H1 (cell line): ENCODE data around the gene C1orf21. TPM values are rescaled to one million over a fixed set of nuclear protein-coding genes. Genes with fewer than 3 reads are reported as not detected.

ENCODE experiments used
- CTCF ChIA-PET: fragments of 300-600 bp; sonication (Branson Sonifier 250); formaldehyde crosslinking; loops from one replicate; lab custom pipeline; 2021; ENCODE audit not compliant: partially characterized antibody; lab: Charles Lee
- POLR2A ChIA-PET: fragments of 300-600 bp; sonication (Branson Sonifier 250); formaldehyde crosslinking; loops from one replicate; lab custom pipeline; 2021; ENCODE audit warnings: inconsistent platforms; ENCODE audit not compliant: partially characterized antibody; lab: Charles Lee
- DNase-seq, 2 experiments: peaks; one replicate each; pipeline versions ENCODE4 v3.0.0 to v3.0.0-alpha.2; 2010 to 2022; ENCODE audit warnings: low spot score in 2 of 2, low read depth in 1 of 2, mixed read lengths in 1 of 2
- FAIRE-seq: peaks from 2 replicates; lab custom pipeline; 2011; peaks lifted over from hg19 to GRCh38; lab: Jason Lieb, UNC
- H2AFZ ChIP-seq: 2 replicates; pipeline ENCODE4 v1.8.1; 2012; ENCODE audit warnings: low read length, inconsistent platforms
- H2AK5ac ChIP-seq: 2 replicates; pipeline ENCODE4 v1.6.1; 2013; ENCODE audit warnings: low read depth, low read length
- H2BK120ac ChIP-seq: replicated peaks from 2 replicates; pipeline ENCODE3; 2013; ENCODE audit warnings: low read depth, low read length, inconsistent platforms
- H2BK12ac ChIP-seq: 2 replicates; pipeline ENCODE4 v1.6.1; 2013; ENCODE audit warnings: low read depth, low read length
- H2BK15ac ChIP-seq: 2 replicates; pipeline ENCODE4 v1.6.1; 2013; ENCODE audit warnings: low read length
- H2BK20ac ChIP-seq: 2 replicates; pipeline ENCODE4 v1.6.1; 2013; ENCODE audit warnings: low read length
- H2BK5ac ChIP-seq: 2 replicates; pipeline ENCODE4 v1.6.1; 2013; ENCODE audit warnings: low read depth, low read length
- H3K14ac ChIP-seq: 2 replicates; pipeline ENCODE4 v1.6.1; 2013; ENCODE audit warnings: inconsistent platforms; ENCODE audit not compliant: insufficient read length
- H3K18ac ChIP-seq: 2 replicates; pipeline ENCODE4 v1.6.1; 2013; ENCODE audit warnings: low read length; ENCODE audit errors: extremely low read depth
- H3K23ac ChIP-seq: 2 replicates; pipeline ENCODE4 v1.6.1; 2013; ENCODE audit warnings: inconsistent platforms; ENCODE audit not compliant: insufficient read length
- H3K23me2 ChIP-seq: 2 replicates; pipeline ENCODE4 v1.6.1; 2013; ENCODE audit warnings: low read depth, low read length
- H3K27ac ChIP-seq: 2 replicates; pipeline ENCODE4 v1.6.1; 2011; ENCODE audit warnings: low read depth, low read length, inconsistent platforms
- H3K27me3 ChIP-seq, 4 experiments: replicated peaks in 1 of 4; 1 replicate in 1 of 4; 2 replicates in 3 of 4; pipeline versions ENCODE4 v1.6.1 to v1.8.1; 2011 to 2013; ENCODE audit warnings: low read length in 3 of 4, mild to moderate bottlenecking in 3 of 4, inconsistent platforms in 2 of 4, mixed read lengths in 2 of 4, moderate library complexity in 1 of 4; ENCODE audit not compliant: control insufficient read depth in 3 of 4, insufficient read depth in 3 of 4; ENCODE audit errors: extremely low read depth in 1 of 4
- H3K36me3 ChIP-seq, 4 experiments: 2 replicates each; pipeline versions ENCODE4 v1.6.1 to v1.8.1; 2011 to 2013; ENCODE audit warnings: mild to moderate bottlenecking in 4 of 4, low read length in 3 of 4, moderate library complexity in 2 of 4, control low read depth in 1 of 4, inconsistent platforms in 1 of 4; ENCODE audit not compliant: insufficient read depth in 4 of 4, control insufficient read depth in 2 of 4
- H3K4ac ChIP-seq: replicated peaks from 2 replicates; pipeline ENCODE3; 2013; ENCODE audit warnings: low read length, low read depth, mixed read lengths, inconsistent platforms; ENCODE audit not compliant: insufficient read length
- H3K4me1 ChIP-seq, 4 experiments: replicated peaks in 1 of 4; 1 replicate in 1 of 4; 2 replicates in 3 of 4; pipeline versions ENCODE4 v1.6.1 to v1.8.1; 2011 to 2013; ENCODE audit warnings: low read length in 3 of 4, inconsistent platforms in 2 of 4, mixed read lengths in 1 of 4; ENCODE audit not compliant: insufficient read depth in 4 of 4, control insufficient read depth in 3 of 4
- H3K4me2 ChIP-seq, 2 experiments: 2 replicates each; pipeline versions ENCODE4 v1.6.1 to v1.8.1; 2011 to 2013; ENCODE audit warnings: low read depth in 2 of 2, low read length in 2 of 2, control low read depth in 1 of 2, inconsistent platforms in 1 of 2, mild to moderate bottlenecking in 1 of 2; ENCODE audit not compliant: insufficient read depth in 1 of 2
- H3K4me3 ChIP-seq, 4 experiments: fragments of 200-600, 300-600 bp in 1 of 4; sonication (generic), shearing (Covaris generic), sonication (Bioruptor Twin) in 1 of 4; 2 replicates each; pipeline versions ENCODE4 v1.5.1 to v1.8.1; 2011 to 2016; ENCODE audit warnings: low read length in 4 of 4, low read depth in 3 of 4, control low read depth in 2 of 4, inconsistent platforms in 2 of 4, mild to moderate bottlenecking in 2 of 4, mixed read lengths in 1 of 4, moderate library complexity in 1 of 4; ENCODE audit not compliant: insufficient read depth in 2 of 4; ENCODE audit errors: extremely low read depth in 1 of 4
- H3K56ac ChIP-seq: replicated peaks from 2 replicates; pipeline ENCODE3; 2013; ENCODE audit warnings: low read depth, mild to moderate bottlenecking, mixed read lengths, low read length, inconsistent platforms; ENCODE audit not compliant: insufficient read length
- H3K79me1 ChIP-seq: 2 replicates; pipeline ENCODE4 v1.6.1; 2013; ENCODE audit warnings: low read depth, low read length, control low read depth
- H3K79me2 ChIP-seq, 2 experiments: 2 replicates each; pipeline versions ENCODE4 v1.6.1 to v1.8.1; 2012 to 2013; ENCODE audit warnings: low read length in 2 of 2, mild to moderate bottlenecking in 2 of 2, inconsistent platforms in 1 of 2; ENCODE audit not compliant: insufficient read depth in 2 of 2, control insufficient read depth in 1 of 2
- H3K9ac ChIP-seq, 4 experiments: replicated peaks in 1 of 4; 1 replicate in 1 of 4; 2 replicates in 3 of 4; pipeline versions ENCODE4 v1.6.1 to v1.8.1; 2011 to 2013; ENCODE audit warnings: low read depth in 3 of 4, low read length in 3 of 4, control low read depth in 2 of 4, mild to moderate bottlenecking in 2 of 4, moderate library complexity in 2 of 4, inconsistent platforms in 1 of 4; ENCODE audit errors: extremely low read depth in 1 of 4
- H3K9me3 ChIP-seq, 2 experiments: 2 replicates each; pipeline versions ENCODE4 v1.6.1 to v1.8.1; 2012 to 2013; ENCODE audit warnings: mild to moderate bottlenecking in 2 of 2, moderate library complexity in 2 of 2, control low read depth in 1 of 2, inconsistent platforms in 1 of 2, low read depth in 1 of 2, low read length in 1 of 2, mixed read lengths in 1 of 2; ENCODE audit not compliant: insufficient read depth in 2 of 2
- H4K20me1 ChIP-seq, 2 experiments: replicated peaks in 1 of 2; 2 replicates each; pipeline versions ENCODE3 to v1.8.1; 2011 to 2013; ENCODE audit warnings: inconsistent platforms in 2 of 2, low read length in 2 of 2, mild to moderate bottlenecking in 1 of 2; ENCODE audit not compliant: insufficient read depth in 2 of 2, control insufficient read depth in 1 of 2
- H4K5ac ChIP-seq: 2 replicates; pipeline ENCODE4 v1.6.1; 2013; ENCODE audit warnings: low read length, low read depth, mixed read lengths, inconsistent platforms; ENCODE audit not compliant: insufficient read length
- H4K8ac ChIP-seq: 2 replicates; pipeline ENCODE4 v1.8.0; 2013; ENCODE audit warnings: mild to moderate bottlenecking, moderate library complexity, low read length, inconsistent platforms; ENCODE audit not compliant: insufficient read depth; ENCODE audit errors: extremely low read depth
- H4K91ac ChIP-seq: replicated peaks from 2 replicates; pipeline ENCODE3; 2013; ENCODE audit warnings: low read length, mixed read lengths, inconsistent platforms; ENCODE audit not compliant: insufficient read length
- ATF3 ChIP-seq: IDR thresholded peaks from 2 replicates; pipeline ENCODE4 v1.6.1; 2011; ENCODE audit warnings: low read depth, mild to moderate bottlenecking, low read length; ENCODE audit not compliant: insufficient read depth
- BCL11A ChIP-seq, 2 experiments: IDR thresholded peaks; one replicate each; pipeline ENCODE4 v1.6.1; 2011; ENCODE audit warnings: low read depth in 2 of 2, low read length in 2 of 2, mild to moderate bottlenecking in 2 of 2
- BRCA1 ChIP-seq: IDR thresholded peaks from 2 replicates; pipeline ENCODE4 v1.6.1; 2012; ENCODE audit warnings: low read depth, low read length, improper control_type of control experiment
- CEBPB ChIP-seq: IDR thresholded peaks from 2 replicates; pipeline ENCODE4 v1.6.1; 2012; ENCODE audit warnings: low read depth, low read length
- CHD2 ChIP-seq: IDR thresholded peaks from 2 replicates; pipeline ENCODE4 v1.6.1; 2012; ENCODE audit warnings: low read length, improper control_type of control experiment
- FOSL1 ChIP-seq: IDR thresholded peaks from 2 replicates; pipeline ENCODE4 v1.6.1; 2011; ENCODE audit warnings: mild to moderate bottlenecking, low read depth, low read length, moderate library complexity; ENCODE audit not compliant: insufficient read depth
- MAX ChIP-seq: IDR thresholded peaks from 2 replicates; pipeline ENCODE4 v1.6.1; 2012; ENCODE audit warnings: inconsistent platforms
- POLR2A ChIP-seq, 2 experiments: IDR thresholded peaks; 1 replicate in 1 of 2; 2 replicates in 1 of 2; pipeline ENCODE4 v1.6.1; 2011; ENCODE audit warnings: low read depth in 2 of 2, low read length in 2 of 2, mild to moderate bottlenecking in 2 of 2; ENCODE audit errors: control extremely low read depth in 1 of 2
- RNF2 ChIP-seq: fragments of 200-900, 300-1000 bp; sonication (generic); IDR thresholded peaks from 2 replicates; pipeline ENCODE4 v1.7.1; 2016; ENCODE audit warnings: borderline replicate concordance, low read depth, mild to moderate bottlenecking, antibody characterized with exemption, low read length; ENCODE audit not compliant: poor library complexity, severe bottlenecking; ENCODE audit errors: missing control alignments
- SIRT6 ChIP-seq: IDR thresholded peaks from one replicate; pipeline ENCODE4 v1.7.1; 2012; ENCODE audit warnings: low read length, inconsistent platforms
- SP4 ChIP-seq: IDR thresholded peaks from 2 replicates; pipeline ENCODE4 v1.6.1; 2012; ENCODE audit warnings: low read length, inconsistent platforms
- TAF1 ChIP-seq: IDR thresholded peaks from 2 replicates; pipeline ENCODE4 v1.6.1; 2011; ENCODE audit warnings: mild to moderate bottlenecking, low read depth, low read length
- YY1 ChIP-seq: IDR thresholded peaks from 2 replicates; pipeline ENCODE4 v1.6.1; 2011; ENCODE audit warnings: low read depth, mild to moderate bottlenecking, low read length
- WGBS, 2 experiments: shearing (Covaris generic) in 1 of 2; methylation state at CpG; one replicate each; pipeline versions ENCODE4 v1.1.6 to v1.1.7; 2013 to 2015; ENCODE audit warnings: low lambda C conversion rate in 2 of 2, mixed read lengths in 2 of 2, inconsistent platforms in 1 of 2, low coverage in 1 of 2, missing lambda C conversion rate in 1 of 2; ENCODE audit not compliant: insufficient replicate concordance in 2 of 2, insufficient coverage in 1 of 2, insufficient read length in 1 of 2; ENCODE audit errors: extremely low coverage in 1 of 2, missing lambda C conversion rate in 1 of 2; 5-methylcytosine and 5-hydroxymethylcytosine counted together
- polyA plus RNA-seq, 7 experiments: library from polyadenylated mRNA; depleted of rRNA in 3 of 7; stranded (reverse) in 5 of 7; unstranded in 2 of 7; fragments of >200 nt in 5 of 7; fragments of 200-250 nt in 2 of 7; gene quantifications; 1 replicate in 5 of 7; 2 replicates in 1 of 7; 4 replicates in 1 of 7; pipeline versions ENCODE4 v1.2.1 to v1.2.3, GENCODE V29; 2011 to 2013; ENCODE audit warnings: missing spikeins in 2 of 7, mixed read lengths in 2 of 7
- total RNA-seq: library from RNA; stranded (reverse); fragmentation: NEBNext Ultra II Directional; extraction: Animal tissue kit (Norgen Biotek cat#: 25700); gene quantifications from 2 replicates; pipeline ENCODE4 v1.2.1, GENCODE V29; 2021

Gene C1orf21
- total and polyA plus RNA-seq, 2 of the 8 experiments (the other 6 are each of a cell fraction or from before 2014, with no cell fraction given) = 16.6 to 51.0 TPM

- H3K4me2 ChIP-seq = no peak overlapping the region
- no peak overlapping the region for H3K23ac ChIP-seq
- H3K9ac ChIP-seq = no peak overlapping the region
- FAIRE-seq (no peak), DNase-seq (no peak)
- H3K4me3 ChIP-seq = no peak overlapping the region
- H2BK5ac ChIP-seq = no peak overlapping the region
- peaks cover 0 to 4% of the 10 kb centered on the region in 2 experiments; a peak in 1 of 4 replicates for H3K79me2 ChIP-seq
- no peak overlapping the region for H3K56ac ChIP-seq
- H4K8ac ChIP-seq = no peak overlapping the region
- no peak overlapping the region for H2BK15ac ChIP-seq
- ChIA-PET CTCF (no interaction called here), POLR2A (no interaction called here)
- H4K5ac ChIP-seq = no peak overlapping the region
- H2BK12ac ChIP-seq = no peak overlapping the region
- no peaks in the 10 kb centered on the region for H3K23me2 ChIP-seq
- no peak overlapping the region for H4K91ac ChIP-seq
- H3K18ac ChIP-seq = no peak overlapping the region
- H3K27me3 ChIP-seq = no peaks in the 10 kb centered on the region
- H4K20me1 ChIP-seq = no peaks in the 10 kb centered on the region
- no peak overlapping the region for H3K14ac ChIP-seq
- H3K79me1 ChIP-seq = peaks cover 2% of the 10 kb centered on the region; the same call in 1 of the 2 replicates
- no peak overlapping the region for H2AK5ac ChIP-seq
- no peak overlapping the region for H2BK120ac ChIP-seq
- no peak overlapping the region; the same call in 1 of the 2 replicates for H3K27ac ChIP-seq
- H3K4ac ChIP-seq = no peak overlapping the region
- H2BK20ac ChIP-seq = no peak overlapping the region
- 0 out of 7 replicates have a peak, but pooled peaks cover 0 to 2% (median 0%) of the 10 kb centered on the region in 4 experiments for H3K4me1 ChIP-seq
- H3K9me3 ChIP-seq = peaks cover 0 to 4% of the 10 kb centered on the region in 2 experiments; a peak in 1 of 4 replicates
- no peak for TF ChIP-seq RNF2
- no peak for TF ChIP-seq FOSL1
- no peak for TF ChIP-seq SP4
- no peak for TF ChIP-seq CHD2
- no peak for TF ChIP-seq TAF1
- TF ChIP-seq BRCA1 = no peak
- TF ChIP-seq BCL11A (IDR thresholded peaks at IDR 0.05; ENCODE audit: low read depth in 2 of 2, low read length in 2 of 2) = no peak
- TF ChIP-seq CEBPB = no peak
- TF ChIP-seq SIRT6 = no peak
- no peak for TF ChIP-seq POLR2A (IDR thresholded peaks at IDR 0.05; ENCODE audit: control extremely low read depth in 1 of 2, low read depth in 2 of 2, low read length in 2 of 2)
- TF ChIP-seq MAX = no peak
- no peak for TF ChIP-seq ATF3
- TF ChIP-seq YY1 = no peak
- H2AFZ ChIP-seq = no peak overlapping the region
- peaks cover 0 to 12% (median 1%) of the 10 kb centered on the region in 4 experiments; a peak in 4 of 8 replicates for H3K36me3 ChIP-seq
- 93% methylated on average over 8 of the region's 8 CpGs; no CpG with 5 or more reads in 1 of the 2 experiments for WGBS, 2 experiments
Observed at GRCh38 chr1:184536246-184536985, 149.6 kb downstream of the C1orf21 start.
